Cardiac muscle cell (in vitro differentiated cells and primary cell): Measurements from ENCODE around the gene CLDN5. TPM values are rescaled to one million over a fixed set of nuclear protein-coding genes. Genes with fewer than 3 reads are reported as not detected.

Experiments
- DNase-seq, 2 donors: peaks; one replicate each; pipeline versions ENCODE4 v3.0.0 to v3.0.0-alpha.2; 2010 to 2017; ENCODE audit warnings: low read depth in 1 of 2, low spot score in 1 of 2
- H3K27ac ChIP-seq: fragments of 200-600 bp; sonication (generic); 2 replicates; pipeline ENCODE4 v1.5.1; 2016
- H3K27me3 ChIP-seq: fragments of 200-600 bp; sonication (generic); 2 replicates; pipeline ENCODE4 v1.6.0; 2016; ENCODE audit warnings: control low read depth
- H3K36me3 ChIP-seq: fragments of 200-600 bp; sonication (generic); 2 replicates; pipeline ENCODE4 v1.5.1; 2016; ENCODE audit warnings: control low read depth
- H3K4me1 ChIP-seq: fragments of 200-600 bp; sonication (generic); 2 replicates; pipeline ENCODE4 v1.8.1; 2017; ENCODE audit warnings: low read depth, mild to moderate bottlenecking, mixed run types
- H3K4me3 ChIP-seq: fragments of 200-600 bp; sonication (generic); 2 replicates; pipeline ENCODE4 v1.5.1; 2016; ENCODE audit warnings: mild to moderate bottlenecking
- H3K9me3 ChIP-seq: fragments of 200-600 bp; sonication (generic); 2 replicates; pipeline ENCODE4 v1.5.1; 2017; ENCODE audit warnings: low read depth, mild to moderate bottlenecking, control low read depth
- CTCF ChIP-seq: IDR thresholded peaks from 2 replicates; pipeline ENCODE4 v1.5.1; 2012; ENCODE audit warnings: low read depth, mild to moderate bottlenecking, low read length
- polyA plus RNA-seq: library from polyadenylated mRNA; unstranded; fragments of >200 nt; fragmentation: Nextera tagmentation; extraction: Ambion mirVana; gene quantifications from 2 replicates; pipeline ENCODE4 v1.2.1, GENCODE V29; 2016
- total RNA-seq: library from RNA; depleted of rRNA; stranded (reverse); fragments of >200 nt; gene quantifications from 2 replicates; pipeline ENCODE4 v1.2.3, GENCODE V29; 2016

CLDN5 gene
- total and polyA plus RNA-seq, 2 experiments from 2014 or later, result 0.13 to 1.0 TPM

DNA sequence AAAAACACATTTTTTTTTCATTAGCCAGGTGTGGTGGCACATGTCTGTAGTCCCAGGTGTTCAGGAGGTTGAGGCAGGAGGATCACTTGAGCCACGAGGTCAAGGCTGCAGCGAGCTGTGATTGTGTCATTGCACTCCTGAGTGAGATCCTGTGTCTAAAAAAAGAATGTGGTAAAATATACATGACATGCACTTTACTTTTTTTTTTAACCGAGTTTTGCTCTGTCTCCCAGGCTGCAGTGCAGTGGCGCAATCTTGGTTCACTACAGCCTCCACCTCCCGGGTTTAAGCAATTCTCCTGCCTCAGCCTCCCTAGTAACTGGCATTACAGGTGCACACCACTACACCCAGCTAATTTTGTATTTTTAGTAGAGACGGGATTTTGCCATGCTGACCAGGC is 22.5 kb upstream of the CLDN5 start:
- Histone ChIP-seq H3K4me3 (no peak overlapping the region), H3K4me1 (no peaks in the 10 kb centered on the region), H3K9me3 (no peaks in the 10 kb centered on the region), H3K27me3 (no peaks in the 10 kb centered on the region), H3K36me3 (no peaks in the 10 kb centered on the region), H3K27ac (no peak overlapping the region)
- DNase-seq, result no peak
- no peak for TF ChIP-seq CTCF

DNA sequence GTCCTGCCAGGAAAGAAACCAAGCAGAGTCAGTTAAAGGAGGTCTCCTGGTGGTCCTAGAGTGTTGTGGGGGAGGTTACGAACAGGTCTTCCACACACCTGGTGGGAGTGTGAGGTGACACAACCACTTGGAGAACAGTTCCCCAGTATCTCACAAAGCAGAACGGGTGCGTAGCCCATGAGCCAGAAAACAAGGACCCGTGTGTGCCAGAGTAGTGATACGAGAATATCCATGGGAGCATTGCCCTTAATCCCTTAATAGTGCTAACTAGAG is 21.7 kb upstream of the CLDN5 start:
- Histone ChIP-seq H3K27ac (no peak overlapping the region), H3K4me1 (no peaks in the 10 kb centered on the region), H3K27me3 (no peaks in the 10 kb centered on the region), H3K36me3 (no peaks in the 10 kb centered on the region), H3K4me3 (no peak overlapping the region), H3K9me3 (no peaks in the 10 kb centered on the region)
- no peak for TF ChIP-seq CTCF
- no peak for DNase-seq

- TF ChIP-seq CTCF, result no peak
Measured at GRCh38 chr22:19543970-19544708, 19.9 kb upstream of the CLDN5 start.

GRCh38 chr22:19540394-19540793 is 16.2 kb upstream of the CLDN5 start:
- Histone ChIP-seq H3K36me3 (no peaks in the 10 kb centered on the region), H3K4me3 (no peak overlapping the region), H3K9me3 (no peaks in the 10 kb centered on the region), H3K4me1 (no peaks in the 10 kb centered on the region), H3K27me3 (no peaks in the 10 kb centered on the region), H3K27ac (no peak overlapping the region)
- no peak for TF ChIP-seq CTCF
- DNase-seq, result no peak

More at GRCh38 chr22:19543970-19544708, 19.9 kb upstream of the CLDN5 start:
- Histone ChIP-seq H3K36me3 (no peaks in the 10 kb centered on the region), H3K4me3 (no peak overlapping the region), H3K9me3 (no peaks in the 10 kb centered on the region), H3K27ac (no peak overlapping the region), H3K4me1 (no peaks in the 10 kb centered on the region), H3K27me3 (no peaks in the 10 kb centered on the region)
- no peak for DNase-seq

- Histone ChIP-seq H3K4me1 (no peaks in the 10 kb centered on the region), H3K27ac (no peak overlapping the region), H3K4me3 (no peak overlapping the region), H3K9me3 (no peaks in the 10 kb centered on the region), H3K36me3 (no peaks in the 10 kb centered on the region), H3K27me3 (no peaks in the 10 kb centered on the region)
- TF ChIP-seq CTCF, result no peak
- DNase-seq, result no peak
Measured at GRCh38 chr22:19537941-19538488, 13.8 kb upstream of the CLDN5 start.
